Ishikawa (cell line): ENCODE measurements around the gene GAS7.

Source experiments
- CEBPB ChIP-seq: IDR thresholded peaks from 2 replicates; pipeline ENCODE4 v1.6.1; 2012
- CREB1 ChIP-seq: IDR thresholded peaks from 2 replicates; pipeline ENCODE4 v1.6.1; 2012; ENCODE audit warnings: low read depth
- EGR1 ChIP-seq: IDR thresholded peaks from 2 replicates; pipeline ENCODE4 v1.6.1; 2012
- EP300 ChIP-seq: IDR thresholded peaks from 2 replicates; pipeline ENCODE4 v1.6.1; 2012; ENCODE audit warnings: borderline replicate concordance
- FOXM1 ChIP-seq: IDR thresholded peaks from 2 replicates; pipeline ENCODE4 v1.6.1; 2012; ENCODE audit warnings: low read depth, borderline replicate concordance
- MAX ChIP-seq: IDR thresholded peaks from 2 replicates; pipeline ENCODE4 v1.6.1; 2012
- NFIC ChIP-seq: IDR thresholded peaks from 2 replicates; pipeline ENCODE4 v1.6.1; 2012
- RAD21 ChIP-seq: IDR thresholded peaks from 2 replicates; pipeline ENCODE4 v1.6.1; 2012; ENCODE audit warnings: low read depth
- REST ChIP-seq: IDR thresholded peaks from 2 replicates; pipeline ENCODE4 v1.6.1; 2012; ENCODE audit warnings: low read depth, mild to moderate bottlenecking
- TAF1 ChIP-seq: IDR thresholded peaks from 2 replicates; pipeline ENCODE4 v1.6.1; 2012; ENCODE audit warnings: low read depth, mild to moderate bottlenecking
- TCF12 ChIP-seq: IDR thresholded peaks from 2 replicates; pipeline ENCODE4 v1.6.1; 2012; ENCODE audit warnings: low read depth
- TEAD4 ChIP-seq: IDR thresholded peaks from 2 replicates; pipeline ENCODE4 v1.6.1; 2012
- USF1 ChIP-seq: IDR thresholded peaks from 2 replicates; pipeline ENCODE4 v1.6.1; 2012
- YY1 ChIP-seq: IDR thresholded peaks from 2 replicates; pipeline ENCODE4 v1.6.1; 2012; ENCODE audit warnings: low read depth
- ZBTB7A ChIP-seq: IDR thresholded peaks from 2 replicates; pipeline ENCODE4 v1.6.1; 2012; ENCODE audit warnings: low read depth

The GAS7 gene

GRCh38 chr17:10094797-10095196 lies 103.6 kb downstream of the GAS7 start:
- no peak for TF ChIP-seq RAD21
- no peak for TF ChIP-seq EP300
- no peak for TF ChIP-seq YY1
- no peak for TF ChIP-seq NFIC
- no peak for TF ChIP-seq FOXM1
- no peak for TF ChIP-seq ZBTB7A
- no peak for TF ChIP-seq REST
- TF ChIP-seq EGR1, result no peak
- no peak for TF ChIP-seq CEBPB
- TF ChIP-seq TCF12, result no peak
- TF ChIP-seq TAF1, result no peak
- TF ChIP-seq USF1, result no peak
- TF ChIP-seq TEAD4, result no peak
- TF ChIP-seq CREB1, result no peak

GRCh38 chr17:10092595-10092994 lies 105.8 kb downstream of the GAS7 start:
- TF ChIP-seq ZBTB7A, result no peak
- no peak for TF ChIP-seq NFIC

GRCh38 chr17:10091046-10091445 lies 107.4 kb downstream of the GAS7 start:
- TF ChIP-seq EGR1 (no peak), EP300 (no peak), ZBTB7A (no peak), MAX (no peak), USF1 (no peak), REST (no peak), CREB1 (no peak), TEAD4 (no peak), RAD21 (no peak), YY1 (no peak), TAF1 (no peak), CEBPB (no peak), FOXM1 (no peak), NFIC (no peak), TCF12 (no peak)

GRCh38 chr17:10089196-10089804 lies 109.1 kb downstream of the GAS7 start:
- no peak for TF ChIP-seq EP300
- no peak for TF ChIP-seq MAX
- no peak for TF ChIP-seq YY1
- no peak for TF ChIP-seq REST
- TF ChIP-seq USF1, result no peak
- TF ChIP-seq TEAD4, result no peak
- no peak for TF ChIP-seq EGR1
- TF ChIP-seq TAF1, result no peak
- no peak for TF ChIP-seq NFIC
- no peak for TF ChIP-seq CEBPB
- no peak for TF ChIP-seq ZBTB7A
- no peak for TF ChIP-seq FOXM1
- TF ChIP-seq TCF12, result no peak
- no peak for TF ChIP-seq RAD21
- no peak for TF ChIP-seq CREB1
